Activated CD4-positive, CD25-positive, alpha-beta regulatory T cell treated with anti-CD3 and anti-CD28 coated beads, Interleukin-2, amount 50 U/mL, for 16 hours (primary cell): ENCODE results near the gene PNPLA5.
"Not testable (repeated sequence)": the region's sequence is repeated elsewhere in the genome, so short reads cannot be mapped to it uniquely, and the experiment has no call there.

ENCODE experiments used
- DNase-seq: peaks from one replicate; pipeline ENCODE4 v3.0.0-alpha.2; 2020; ENCODE audit warnings: low read depth, low spot score

Gene PNPLA5

DNA sequence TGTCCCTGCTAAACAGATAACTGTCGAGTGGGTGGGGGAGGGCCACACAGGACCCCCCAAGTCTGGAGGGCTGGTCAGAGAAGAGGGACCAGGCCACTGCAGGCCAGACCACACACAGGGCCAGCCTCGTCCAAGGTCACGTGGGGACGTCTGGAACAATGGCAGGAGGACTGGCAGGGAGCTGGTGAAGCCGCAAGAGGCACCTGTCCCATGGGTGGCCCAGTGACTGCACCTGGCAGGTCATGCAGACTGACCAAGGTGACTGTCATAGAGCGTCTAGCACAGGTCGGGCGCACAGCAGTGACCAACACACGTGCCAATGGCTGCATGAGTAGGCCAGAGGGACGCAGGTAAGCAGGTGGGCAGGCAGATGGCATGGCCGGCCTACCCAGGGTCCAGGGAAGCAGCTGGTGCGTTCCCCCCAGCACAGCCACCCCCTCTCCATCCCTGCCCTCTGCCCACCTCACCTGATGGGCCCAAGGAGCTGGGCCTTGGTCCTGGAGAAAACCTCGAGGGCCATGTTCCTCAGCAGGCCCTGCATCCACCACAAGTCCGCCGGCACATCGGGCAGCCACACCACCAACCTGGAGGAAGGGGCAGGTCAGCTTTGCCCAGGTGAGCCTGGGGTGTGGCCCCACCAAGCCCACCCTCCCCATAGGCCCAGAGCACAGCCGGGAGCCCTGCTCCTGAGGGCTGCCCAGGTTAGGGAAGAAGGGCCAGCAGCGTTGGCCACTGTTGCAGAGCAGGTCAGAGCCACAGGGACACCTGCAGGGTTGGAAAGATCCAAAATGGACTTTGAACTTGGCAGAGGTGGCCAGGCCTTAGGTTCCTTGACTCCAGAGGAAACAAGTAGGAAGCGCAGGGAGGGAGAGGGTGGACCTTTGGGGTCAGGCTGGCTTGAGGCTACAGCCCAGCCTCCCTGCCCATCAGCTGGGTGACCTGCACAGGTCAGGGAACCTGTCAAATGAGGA is 10.4 kb downstream of the PNPLA5 start:
- DNase-seq: no peak

DNA sequence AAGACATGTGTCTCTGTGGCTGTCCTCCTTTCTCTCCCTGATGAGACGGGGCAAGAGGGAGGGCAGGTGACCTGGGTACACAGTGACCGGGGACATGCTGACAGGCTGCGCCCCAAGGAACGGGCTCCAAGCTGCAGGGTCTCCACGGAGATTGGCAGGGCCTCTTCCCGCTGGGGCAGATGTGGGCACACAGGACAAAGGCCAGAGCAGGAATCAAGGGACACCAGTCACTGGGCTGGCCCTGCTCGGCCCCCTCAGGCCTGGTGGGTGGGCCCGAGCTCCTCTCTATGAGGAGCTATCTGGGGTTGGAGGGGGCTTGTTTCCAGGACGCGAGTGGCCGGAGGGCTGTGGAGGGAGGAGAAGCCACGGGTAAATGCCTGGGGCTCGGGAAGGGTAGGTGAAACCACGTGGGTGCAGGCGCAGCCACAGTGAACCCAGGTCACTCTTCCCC is 11.2 kb downstream of the PNPLA5 start:
- DNase-seq: no peak

DNA sequence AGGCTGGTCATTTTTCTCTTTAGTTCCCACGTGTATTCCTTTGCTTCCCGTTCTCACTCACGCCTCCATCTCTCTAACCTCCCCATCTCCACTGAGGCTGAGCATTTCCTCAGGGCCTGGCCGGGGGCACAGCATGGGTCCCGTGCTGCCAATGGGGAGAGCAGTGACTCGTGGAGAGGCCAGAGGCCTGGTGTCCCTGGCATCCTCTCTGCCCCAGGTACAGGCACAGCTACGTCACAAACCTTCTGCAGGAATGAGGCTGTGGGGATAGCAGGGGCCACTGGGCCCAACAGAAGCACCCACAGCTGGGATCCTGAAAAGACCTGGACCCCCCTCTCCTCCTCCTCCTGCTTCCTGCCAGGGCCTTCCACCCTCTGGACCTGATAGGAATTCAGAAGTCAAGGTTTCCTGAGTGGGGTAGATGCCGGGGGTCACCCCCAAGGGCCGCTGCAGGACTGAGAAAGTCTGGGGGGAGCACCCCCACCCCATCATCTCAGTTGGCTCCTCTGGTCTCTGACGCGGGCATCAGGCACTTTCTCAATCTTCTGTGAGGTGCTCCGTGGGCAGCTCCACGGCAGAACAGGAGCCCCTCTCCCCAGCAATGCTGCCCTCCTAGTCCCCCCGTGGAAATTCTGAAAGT is 11.8 kb downstream of the PNPLA5 start:
- no peak for DNase-seq

DNA sequence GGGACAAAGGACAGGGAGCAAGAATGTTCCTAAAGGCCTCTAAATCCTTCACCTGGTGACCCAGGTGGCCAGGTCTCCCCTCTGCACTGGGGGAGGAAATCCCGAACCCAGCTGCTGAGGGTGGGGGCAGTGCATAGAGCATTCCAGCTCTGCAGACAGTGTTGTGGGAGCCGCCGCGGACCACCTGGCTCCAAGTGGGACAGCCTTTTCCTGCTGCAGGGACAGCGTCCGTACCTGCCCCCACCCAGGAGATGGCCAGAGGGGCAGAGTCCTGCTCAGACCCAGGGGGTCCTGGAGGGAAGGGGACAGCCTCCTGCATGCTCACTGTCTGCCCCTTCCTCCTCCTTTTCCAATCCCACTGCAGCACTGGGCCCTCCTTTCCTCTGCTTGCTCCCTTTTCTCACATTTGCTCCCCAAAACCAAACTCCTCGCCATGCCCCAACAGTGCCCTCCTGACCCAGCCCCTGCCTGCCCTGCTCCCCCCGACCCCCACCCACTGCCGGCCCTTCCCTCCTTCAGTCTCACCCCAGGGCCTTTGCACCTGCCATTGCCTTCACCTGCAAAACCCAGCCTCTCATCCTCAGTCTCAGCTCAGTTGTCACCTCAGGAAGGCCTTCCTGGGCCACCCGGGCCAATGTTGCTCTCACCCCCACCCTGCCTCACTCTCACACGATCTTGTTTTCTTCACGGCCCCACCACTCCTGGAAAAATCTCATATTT is 12.8 kb downstream of the PNPLA5 start:
- DNase-seq: no peak

DNA sequence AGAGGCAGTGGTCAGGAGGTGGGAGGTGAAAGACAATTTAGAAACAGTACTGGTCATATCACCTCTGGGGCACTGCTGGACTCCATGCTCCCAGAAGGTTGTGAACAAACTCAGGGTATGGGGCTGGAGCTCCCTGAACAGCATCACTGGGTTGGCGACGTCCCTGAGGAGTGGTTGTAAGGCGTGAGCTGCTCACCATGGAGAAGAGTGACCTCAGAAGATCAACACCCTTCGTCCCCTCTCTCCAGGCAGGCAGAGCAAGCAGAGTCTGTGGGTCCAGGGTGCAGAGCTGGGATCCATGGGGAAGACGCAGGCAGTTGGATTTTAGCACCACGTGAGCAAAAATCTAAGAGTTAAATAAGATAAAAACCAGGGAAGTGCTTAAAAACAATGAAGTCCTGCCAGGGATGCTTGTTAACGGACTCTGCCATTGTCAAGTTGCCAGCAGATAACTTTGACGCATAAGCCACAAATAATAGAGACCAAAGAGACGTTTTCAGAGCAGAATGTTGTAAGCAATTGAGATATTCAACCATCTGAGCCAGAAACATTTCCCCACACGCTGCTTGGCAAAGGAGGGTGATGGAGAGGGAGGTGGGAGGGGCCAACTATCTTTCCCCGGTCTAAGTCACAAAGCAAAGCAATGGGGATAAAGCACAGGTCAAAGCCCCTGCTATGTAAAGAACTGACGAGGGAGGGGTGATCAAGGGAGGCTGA is 13.6 kb downstream of the PNPLA5 start:
- no peak for DNase-seq

DNA sequence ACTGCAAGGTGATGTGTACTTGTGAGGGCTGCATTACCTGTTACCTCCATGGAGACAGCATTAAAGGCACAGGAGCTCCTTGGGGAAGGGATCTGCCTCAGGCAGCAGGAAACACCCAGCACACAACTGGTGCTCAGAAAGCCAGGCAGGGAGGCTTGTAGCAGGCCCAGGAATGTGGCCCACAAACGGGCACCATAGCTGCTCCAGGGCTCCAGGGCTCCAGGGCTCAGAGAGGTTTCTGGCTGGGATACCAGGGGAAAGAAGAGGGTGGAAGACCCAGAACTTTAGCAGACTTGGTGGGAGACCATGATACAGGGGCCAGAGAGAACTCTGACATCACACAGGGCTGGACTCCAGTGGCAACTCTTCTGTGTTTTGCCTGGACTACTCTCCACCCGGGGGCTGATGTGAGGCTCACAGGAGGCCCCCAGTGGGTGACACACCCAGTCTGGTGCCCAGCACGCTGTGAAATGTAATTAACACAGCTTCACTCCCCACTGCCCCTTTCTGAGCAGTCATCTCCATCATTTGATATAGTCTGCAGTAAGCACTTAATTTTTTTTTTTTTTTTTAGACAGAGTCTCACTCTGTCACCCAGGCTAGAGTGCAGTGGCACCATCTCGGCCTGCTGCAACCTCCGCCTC is 14.8 kb downstream of the PNPLA5 start:
- no peak for DNase-seq

DNA sequence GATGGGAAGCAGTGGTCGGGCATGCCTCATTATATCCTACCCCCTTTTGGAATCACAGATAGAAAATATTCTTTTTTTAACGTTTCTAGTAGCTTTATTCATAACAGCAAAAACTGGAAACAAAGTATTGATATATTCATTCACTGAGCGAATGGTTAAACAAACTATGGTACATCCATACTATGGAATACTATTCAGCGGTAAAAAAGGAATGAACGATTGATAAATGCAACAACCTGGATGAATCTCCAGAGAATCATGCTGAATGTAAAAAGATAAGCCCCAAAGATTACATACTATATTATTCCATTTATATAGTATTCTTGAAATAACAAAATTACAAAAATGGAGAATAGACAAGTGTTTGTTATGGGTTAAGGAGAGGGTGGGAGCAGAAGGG is 22.0 kb downstream of the PNPLA5 start:
- no peak for DNase-seq

DNA sequence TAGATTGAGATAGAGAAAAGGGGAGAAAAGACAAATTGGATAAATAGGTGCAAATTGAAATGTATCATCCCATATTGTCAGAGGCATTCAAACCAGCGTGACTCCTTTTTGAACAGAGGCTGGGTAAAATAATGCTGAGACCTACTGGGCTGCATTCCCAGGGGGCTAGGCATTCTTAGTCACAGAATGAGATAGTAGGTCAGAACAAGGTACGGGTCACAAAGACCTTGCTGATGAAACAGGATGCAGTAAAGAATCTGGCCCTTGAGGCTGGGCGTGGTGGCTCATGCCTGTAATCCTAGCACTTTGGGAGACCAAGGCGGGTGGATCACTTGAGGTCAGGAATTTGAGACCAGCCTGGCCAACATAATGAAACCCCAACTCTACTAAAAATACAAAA is 22.8 kb downstream of the PNPLA5 start:
- not testable (repeated sequence) for DNase-seq

DNA sequence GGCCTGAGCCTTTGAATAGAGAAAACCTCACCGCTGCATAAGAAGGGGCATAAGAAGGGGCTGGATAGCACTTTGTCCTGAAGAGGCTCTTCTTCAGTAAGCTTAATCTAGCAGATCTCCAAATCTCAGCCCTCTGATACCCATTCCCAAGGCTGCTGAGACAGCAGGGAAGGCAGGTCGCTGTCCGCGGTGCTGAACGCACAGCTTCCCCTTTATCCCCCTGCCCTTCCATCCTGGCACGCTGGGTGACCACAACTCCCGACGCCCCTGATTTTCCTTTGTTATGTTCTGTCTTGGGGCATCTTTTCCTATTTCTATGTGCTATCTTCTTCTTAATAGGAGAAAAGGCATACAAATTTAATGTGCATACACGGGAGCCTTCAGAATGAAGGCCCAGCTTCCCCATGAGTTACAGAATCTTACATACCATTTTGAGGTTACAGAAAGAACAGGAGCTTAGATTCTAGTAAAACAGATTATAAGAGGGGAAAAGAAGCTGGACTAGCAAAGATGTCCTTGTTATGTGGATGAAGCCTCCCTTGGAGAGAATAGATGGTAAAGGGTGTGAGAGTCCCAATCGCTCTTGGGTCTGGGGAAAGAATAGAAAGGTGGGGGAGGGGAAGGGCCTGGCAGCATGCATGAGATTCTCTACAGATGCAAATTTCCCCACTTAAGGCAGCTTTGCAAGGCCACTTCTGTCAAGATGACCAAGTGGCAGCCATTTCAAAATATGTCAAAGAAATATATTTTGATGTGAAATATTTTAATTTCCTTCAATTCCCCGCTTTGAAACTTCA is 23.8 kb downstream of the PNPLA5 start:
- DNase-seq: no peak

DNA sequence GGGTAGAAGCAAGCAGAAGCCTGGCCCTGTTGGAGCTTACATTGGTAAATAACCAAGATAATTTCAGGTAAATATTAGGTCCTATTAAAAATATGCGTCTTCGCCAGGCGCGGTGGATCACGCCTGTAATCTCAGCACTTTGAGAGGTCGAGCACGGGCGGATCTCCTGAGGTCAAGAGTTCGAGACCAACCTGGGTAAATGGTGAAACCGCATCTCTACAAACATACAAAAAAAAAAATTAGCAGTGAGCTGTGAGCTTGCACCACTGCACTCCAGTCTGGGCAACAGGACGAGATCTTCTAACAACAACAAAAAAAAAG is 29.0 kb downstream of the PNPLA5 start:
- DNase-seq: no peak

DNA sequence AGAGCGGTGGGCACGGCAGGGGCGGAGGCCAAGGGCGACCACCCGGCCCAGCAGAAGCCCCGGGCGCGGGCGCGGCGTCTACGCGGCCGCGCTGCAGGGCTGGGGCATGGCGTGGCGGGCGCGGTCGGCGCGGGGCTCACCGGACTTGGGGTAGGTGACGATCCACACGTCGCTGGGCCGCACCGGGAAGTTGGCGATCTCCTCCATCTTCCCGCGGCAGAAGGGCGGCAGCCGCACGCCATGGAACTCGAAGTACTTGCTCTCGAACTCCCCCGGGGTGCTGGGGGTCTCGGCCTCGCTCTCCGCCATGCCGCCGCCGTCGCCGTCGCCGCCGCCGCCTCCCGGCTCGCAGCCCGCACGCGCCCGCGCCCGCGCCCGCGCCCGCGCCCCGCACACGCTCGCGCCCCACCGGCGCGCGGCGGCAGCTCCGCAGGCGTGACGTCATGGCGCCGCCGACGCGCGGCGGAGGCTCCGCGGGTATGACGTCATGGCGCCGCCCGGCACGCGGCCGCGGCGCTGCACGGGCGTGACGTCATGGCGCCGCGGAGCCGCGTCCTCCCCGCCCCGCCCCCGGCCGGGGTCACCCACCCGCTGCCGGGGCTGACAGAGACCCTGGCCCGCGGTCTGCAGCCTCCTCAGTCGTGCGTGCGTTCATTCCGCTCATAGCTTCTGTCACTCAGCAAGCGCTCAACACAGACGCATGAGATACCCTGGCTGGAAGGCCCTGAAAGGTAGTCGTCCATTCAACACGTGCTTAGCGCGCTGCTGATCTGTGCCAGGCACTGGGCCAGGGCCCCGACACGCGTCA is 29.5 kb downstream of the PNPLA5 start, which contains the start of gene SULT4A1:
TSS of gene SULT4A1 (minus strand) at position 440 of the 808 bp plus-strand sequence. CDS start at position 309, 131 bp downstream.
- no peak for DNase-seq

DNA sequence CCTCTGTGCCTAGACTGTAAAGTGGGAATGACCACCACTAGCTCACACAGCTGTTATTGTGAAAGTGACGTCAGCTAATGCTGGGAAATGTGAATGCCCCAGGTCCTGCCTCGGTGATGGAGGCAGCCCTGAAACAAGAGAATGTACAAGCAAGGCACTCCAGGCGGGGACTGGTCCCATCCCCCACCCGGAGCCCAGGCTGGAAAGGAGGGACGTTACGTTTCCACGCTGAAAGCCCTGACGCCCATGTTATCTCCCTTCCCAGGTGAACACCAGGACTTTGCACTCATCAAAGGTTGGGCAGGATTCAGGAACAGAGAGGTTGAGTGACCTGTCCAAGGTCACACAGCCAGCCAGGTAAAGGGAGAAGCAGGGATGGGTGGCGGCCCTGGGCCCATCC is 30.3 kb downstream of the PNPLA5 start:
- DNase-seq: no peak

DNA sequence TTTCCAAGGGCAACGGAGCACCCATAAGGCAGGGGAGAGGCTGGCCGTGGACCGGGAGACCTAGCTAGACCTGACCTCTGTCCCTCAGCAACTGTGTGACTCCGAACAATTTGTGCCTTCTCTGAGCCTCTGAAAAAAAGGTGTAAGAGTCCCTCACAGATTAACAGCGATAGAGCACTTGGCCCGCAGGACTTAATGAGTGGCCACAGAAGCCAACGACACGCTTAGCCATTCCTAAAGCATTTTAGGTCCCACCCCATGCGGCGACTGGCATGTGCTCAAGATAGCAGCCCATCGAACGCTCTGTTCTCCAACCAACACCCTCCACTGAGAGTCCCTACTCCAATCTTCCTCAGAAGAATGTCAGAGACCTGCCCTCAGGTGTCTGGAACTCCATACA is 31.0 kb downstream of the PNPLA5 start:
- DNase-seq: no peak

DNA sequence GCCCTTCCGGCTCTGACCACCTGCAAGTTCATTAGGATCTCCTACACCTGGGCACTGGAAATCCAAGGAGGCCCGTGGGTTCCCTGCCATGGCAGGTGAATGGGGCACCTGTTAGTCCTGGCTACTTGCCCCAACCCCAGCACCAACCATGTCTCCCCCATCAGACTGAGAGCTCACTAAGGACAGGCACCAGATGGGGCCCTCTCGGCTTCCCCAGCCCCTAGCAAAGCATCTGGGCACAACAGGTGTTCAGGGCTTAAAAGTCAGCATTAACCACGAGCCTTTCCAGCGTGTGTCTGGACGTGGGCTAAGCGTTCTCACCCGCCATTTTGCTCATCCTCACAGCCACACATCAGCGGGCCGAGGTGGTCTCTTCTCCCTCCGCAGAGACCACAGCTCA is 31.7 kb downstream of the PNPLA5 start:
- DNase-seq: no peak

DNA sequence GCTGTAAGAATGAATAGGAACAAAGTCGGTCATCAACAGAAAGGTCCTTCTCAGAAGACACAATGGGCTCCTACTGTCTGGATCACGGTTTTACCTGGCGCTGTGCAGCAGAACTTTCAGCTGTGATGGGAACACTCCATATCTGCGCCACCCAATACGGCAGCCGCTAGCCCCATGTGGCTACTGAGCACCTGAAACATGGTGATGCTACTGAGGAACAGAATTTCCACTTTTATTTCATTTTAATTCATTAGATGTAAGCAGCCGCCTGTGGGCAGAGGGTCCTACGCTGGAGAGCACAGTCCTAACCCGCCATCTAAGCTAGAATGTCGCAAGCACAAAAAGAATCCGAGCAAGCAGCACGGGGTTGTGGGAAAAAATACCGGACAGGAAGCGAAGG is 32.2 kb downstream of the PNPLA5 start:
- DNase-seq: no peak

DNA sequence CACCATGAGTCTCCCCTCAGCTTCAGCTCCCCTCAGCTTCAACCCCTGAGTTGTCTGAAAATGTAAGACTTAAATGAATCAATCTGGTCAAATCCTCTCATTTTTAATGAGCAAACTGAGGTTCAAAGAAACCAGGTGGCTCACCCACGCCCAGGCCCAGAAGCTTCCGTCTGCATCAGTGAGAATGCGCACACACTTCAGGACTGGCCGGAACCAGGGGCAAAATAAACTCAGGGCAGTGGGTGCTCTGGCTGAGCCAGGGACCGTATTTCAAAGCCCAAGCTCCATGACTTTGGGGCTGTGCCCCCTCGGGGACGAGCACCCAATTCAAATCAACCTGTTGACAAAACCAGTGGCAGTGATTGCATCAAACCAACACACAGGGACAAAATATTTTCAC is 32.6 kb downstream of the PNPLA5 start:
- no peak for DNase-seq

DNA sequence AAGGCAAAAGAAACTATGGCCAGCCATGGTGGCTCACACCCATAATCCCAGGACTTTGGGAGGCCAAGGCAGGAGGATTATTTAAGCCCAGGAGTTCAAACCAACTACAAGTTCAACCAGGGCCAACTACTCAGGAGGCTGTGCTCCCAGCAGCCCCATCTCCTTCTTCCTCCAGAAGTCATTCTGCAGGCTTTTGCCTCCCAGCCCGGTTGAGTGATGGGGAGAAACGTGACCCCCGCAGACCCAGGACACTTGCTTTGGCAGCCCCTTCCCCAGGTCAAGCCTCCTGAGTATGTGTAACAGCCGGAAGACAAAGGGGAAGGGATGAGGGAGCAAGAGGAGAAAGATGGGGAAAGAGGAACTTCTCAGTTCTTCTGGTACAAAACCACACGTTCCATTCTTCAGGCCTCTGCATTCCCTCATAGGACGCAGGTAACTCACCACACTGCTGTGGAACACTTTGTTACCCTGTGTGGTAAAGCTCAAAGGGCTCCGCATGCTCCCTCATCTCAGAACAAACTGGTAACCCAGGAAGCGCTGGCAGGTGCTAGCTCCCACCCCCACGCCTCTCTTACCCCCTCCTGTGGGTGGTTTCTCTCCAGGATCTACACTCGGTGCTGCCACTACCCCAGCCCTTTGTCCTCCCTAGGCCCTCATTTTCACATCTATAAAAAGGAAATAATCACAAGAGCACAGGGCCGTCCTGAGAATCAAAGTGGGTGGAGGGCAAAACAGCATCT is 33.5 kb downstream of the PNPLA5 start:
- no peak for DNase-seq

DNA sequence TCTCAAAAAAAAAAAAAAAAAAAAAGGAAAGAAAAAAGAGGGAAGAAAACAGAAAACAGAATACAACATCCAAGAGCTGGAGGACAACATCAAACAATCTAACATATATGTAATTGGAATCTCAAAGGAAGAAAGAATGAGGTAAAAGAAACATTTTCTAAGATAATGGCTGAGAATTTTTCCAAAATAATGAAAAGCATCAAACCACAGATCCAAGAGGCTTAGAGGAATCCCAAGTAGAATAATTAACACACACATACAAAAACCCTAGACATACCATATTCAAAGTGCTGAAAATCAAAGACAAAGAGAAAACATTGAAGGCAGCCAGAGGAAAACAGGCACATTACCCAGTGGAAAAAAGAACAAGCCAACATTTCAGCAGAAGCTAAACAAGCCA is 34.4 kb downstream of the PNPLA5 start:
- no peak for DNase-seq

DNA sequence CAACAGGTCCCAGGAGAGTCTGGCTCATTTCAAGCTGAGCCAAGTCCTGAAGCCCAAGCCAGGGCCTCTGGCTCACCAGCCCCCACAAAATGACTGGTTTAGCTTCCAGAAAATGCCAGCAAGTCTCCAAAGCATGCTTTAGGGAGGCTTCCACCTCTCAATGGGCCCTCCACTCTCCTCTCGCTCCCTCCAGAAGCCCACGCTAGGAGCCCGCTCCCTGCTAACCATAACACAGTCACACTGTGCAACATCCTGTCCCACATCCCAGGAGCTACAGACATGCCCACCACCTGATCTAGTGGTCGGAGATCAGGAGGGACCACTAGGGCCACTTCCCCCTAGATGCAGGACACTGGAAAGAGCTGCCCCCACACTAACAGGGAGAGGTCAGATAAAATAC is 36.4 kb downstream of the PNPLA5 start:
- no peak for DNase-seq
